Coronary artery (tissue), 2 donors: Measurements from ENCODE around the gene NOL9.

Experiments used
- DNase-seq: peaks from one replicate; pipeline ENCODE4 v3.0.0-alpha.2; 2017; ENCODE audit warnings: low spot score
- H3K27ac ChIP-seq, 2 donors: fragments of 200-600 bp; sonication (generic); one replicate each; pipeline ENCODE4 v1.5.1; 2016 to 2019
- H3K4me3 ChIP-seq: fragments of 200-600 bp; sonication (generic); 2 replicates; pipeline ENCODE4 v1.5.1; 2016; ENCODE audit warnings: mild to moderate bottlenecking, moderate library complexity
- TF ChIP-seq, protein P1 (sequence below): fragments of 200-600 bp; sonication (generic); IDR thresholded peaks from one replicate; pipeline ENCODE4 v1.5.1; 2019; ENCODE audit warnings: antibody characterized with exemption

Gene NOL9

DNA sequence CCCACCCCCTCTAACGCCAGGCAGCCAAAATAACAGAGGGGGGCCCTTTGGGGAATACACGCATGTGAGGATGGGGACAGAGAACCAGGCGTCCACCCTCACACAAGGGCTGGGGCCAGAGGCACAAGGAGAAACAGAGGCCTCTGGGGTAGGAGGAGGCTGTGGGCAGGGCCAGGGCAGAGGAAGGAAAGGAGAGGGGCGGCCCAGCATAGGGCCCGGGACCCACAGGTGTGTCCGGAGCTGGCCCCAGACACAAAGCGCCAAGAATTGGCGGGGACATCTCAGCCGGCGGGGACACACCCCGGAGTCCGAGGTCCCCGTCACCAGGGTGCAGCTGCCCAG lies 69.5 kb downstream of the NOL9 start:
- TF ChIP-seq, protein P1, sequence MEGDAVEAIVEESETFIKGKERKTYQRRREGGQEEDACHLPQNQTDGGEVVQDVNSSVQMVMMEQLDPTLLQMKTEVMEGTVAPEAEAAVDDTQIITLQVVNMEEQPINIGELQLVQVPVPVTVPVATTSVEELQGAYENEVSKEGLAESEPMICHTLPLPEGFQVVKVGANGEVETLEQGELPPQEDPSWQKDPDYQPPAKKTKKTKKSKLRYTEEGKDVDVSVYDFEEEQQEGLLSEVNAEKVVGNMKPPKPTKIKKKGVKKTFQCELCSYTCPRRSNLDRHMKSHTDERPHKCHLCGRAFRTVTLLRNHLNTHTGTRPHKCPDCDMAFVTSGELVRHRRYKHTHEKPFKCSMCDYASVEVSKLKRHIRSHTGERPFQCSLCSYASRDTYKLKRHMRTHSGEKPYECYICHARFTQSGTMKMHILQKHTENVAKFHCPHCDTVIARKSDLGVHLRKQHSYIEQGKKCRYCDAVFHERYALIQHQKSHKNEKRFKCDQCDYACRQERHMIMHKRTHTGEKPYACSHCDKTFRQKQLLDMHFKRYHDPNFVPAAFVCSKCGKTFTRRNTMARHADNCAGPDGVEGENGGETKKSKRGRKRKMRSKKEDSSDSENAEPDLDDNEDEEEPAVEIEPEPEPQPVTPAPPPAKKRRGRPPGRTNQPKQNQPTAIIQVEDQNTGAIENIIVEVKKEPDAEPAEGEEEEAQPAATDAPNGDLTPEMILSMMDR, result no peak
- peak overlapping the region; percentile 69 for H3K4me3 ChIP-seq
- H3K27ac ChIP-seq, result peak overlapping the region in 1 of 2 donors; percentile 43
- DNase-seq, result no peak

DNA sequence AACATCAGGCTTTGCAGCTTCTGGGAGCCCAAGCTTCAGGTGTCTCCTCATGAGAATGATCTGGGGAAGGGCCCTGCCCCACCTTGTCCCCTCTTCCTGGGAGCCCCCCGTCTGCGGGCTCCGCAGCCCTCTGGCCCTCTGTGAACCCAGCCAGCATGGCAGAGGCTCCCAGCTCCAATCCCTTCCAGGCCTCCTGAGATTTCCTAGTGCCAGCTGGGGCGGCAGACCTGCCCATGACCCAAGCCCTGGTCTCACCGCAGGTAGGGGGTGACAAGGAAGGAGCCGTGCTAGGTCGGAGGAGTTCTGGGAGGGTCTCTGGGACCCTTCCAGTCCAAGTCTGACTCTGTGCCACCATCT lies 70.6 kb downstream of the NOL9 start:
- H3K27ac ChIP-seq, result no peak overlapping the region
- TF ChIP-seq, protein P1, result no peak
- H3K4me3 ChIP-seq, result no peak overlapping the region
- no peak for DNase-seq

DNA sequence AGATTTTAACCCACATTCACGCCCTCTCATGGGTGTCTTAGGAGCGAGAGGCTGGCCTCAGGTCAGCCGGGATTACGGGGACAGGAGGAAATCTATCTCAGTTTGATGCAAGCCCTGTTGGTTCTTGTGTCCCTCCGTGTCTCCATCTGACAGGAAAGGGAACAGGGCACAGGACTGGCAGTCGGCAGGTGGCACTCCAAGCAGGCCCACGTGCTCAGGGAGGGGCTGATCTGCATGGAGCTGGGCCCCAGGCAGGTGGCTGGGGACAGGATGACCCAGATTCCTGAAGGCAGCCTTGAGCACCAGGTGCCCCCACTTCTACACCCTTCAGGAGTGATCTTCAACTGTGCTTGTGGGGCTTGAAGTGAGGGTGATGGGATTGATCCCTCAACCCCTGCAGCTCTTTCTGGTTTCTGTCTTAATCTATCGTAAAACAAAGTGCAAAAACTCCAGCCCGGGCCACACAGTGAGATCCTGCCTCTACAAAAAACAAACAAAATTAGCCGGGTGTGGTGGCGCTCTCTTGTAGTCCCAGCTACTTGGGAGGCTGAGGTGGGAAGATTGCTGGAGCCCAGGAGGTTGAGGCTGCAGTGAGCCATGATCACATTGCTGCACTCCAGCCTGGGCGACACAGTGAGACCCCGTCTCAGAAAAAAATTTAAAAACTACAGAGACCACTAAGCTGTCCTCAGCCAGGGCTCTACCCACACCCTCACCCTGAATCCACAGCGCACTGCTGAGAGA lies 71.1 kb downstream of the NOL9 start:
- no peak overlapping the region for H3K27ac ChIP-seq
- TF ChIP-seq, protein P1, result no peak
- no peak overlapping the region for H3K4me3 ChIP-seq
- DNase-seq, result no peak

DNA sequence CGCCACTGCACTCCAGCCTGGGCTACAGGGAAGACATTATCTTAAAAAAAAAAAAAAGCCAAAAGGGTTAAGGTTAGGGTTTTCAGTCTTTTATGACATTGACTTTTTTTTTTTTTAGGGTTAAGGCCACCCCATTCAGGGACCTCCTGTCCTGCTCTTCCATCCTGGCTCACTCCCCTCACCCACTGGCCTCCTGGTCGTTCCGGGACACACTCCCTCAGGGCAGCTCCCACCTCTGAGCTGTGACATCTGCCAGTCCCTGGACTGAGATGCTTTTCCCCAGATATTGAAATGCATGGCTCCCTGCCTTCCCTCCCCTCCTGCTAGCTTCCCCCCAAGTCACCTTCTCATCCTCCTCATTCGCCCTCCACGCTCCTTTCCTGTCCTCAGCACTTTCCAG lies 72.5 kb downstream of the NOL9 start:
- no peak overlapping the region for H3K27ac ChIP-seq
- TF ChIP-seq, protein P1, result no peak
- DNase-seq, result no peak
- H3K4me3 ChIP-seq, result no peak overlapping the region

DNA sequence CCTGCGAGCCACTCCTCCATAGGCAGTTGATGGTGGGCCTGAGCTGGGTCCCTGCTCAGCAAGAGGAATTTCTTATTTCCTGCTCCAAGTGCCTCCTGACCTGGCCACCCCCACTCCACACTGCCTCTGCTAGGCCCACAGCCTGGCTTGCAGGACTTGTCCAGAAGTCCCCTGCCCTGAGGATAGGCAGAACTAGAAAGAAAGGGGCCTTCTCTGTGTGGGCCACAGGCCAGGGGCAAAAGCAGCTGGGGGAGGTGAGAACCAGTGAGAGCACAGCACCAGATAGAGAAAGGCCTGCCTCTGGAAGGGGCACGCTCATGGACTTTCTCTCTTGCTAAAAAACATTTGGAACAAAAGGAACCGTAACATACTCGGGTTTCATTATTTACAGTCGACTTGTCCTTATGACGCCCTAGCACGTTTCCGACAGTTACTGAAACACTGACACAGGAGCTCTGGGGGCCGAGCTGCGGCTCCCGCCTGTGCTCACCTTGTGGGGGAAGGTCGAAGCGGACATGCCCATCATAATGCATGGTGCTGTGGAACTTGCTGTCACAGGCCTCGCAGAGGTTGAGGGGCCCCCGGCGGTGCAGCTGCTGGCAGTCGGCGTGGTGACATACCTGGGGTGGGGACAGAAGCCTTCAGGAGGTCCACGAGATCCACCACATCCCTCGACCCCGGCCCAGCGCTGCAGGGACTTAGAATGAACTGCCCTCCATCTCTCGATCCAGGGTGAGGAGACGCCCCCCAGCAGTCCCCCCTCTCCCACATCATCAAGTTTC lies 77.1 kb downstream of the NOL9 start:
- TF ChIP-seq, protein P1, result no peak
- Histone ChIP-seq H3K4me3 (no peak overlapping the region), H3K27ac (no peak overlapping the region)
- no peak for DNase-seq

DNA sequence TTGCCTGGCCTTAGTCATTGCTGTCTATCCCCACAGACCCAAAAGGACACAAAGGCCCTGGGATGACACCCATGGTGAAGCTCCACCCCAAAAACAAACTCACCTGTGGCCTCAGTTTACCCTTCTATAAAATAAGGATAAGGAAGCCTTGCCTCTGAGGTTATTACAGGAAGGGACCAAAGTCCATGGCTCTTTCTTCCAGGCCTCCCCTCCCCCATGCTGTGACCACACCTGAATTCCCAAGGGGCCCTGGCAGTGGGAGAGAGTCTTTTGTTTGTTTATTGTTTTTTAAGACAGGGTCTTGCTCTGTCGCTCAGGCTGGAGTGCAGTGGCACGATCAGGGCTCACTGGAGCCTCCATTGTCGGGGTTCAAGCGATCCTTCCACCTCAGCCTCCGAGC lies 77.8 kb downstream of the NOL9 start:
- Histone ChIP-seq H3K27ac (no peak overlapping the region), H3K4me3 (no peak overlapping the region)
- TF ChIP-seq, protein P1, result no peak
- no peak for DNase-seq
